Measurements from ENCODE around the gene IL1RAPL2.

The IL1RAPL2 gene

GRCh38 chrX:105150036-105150435, 584.0 kb downstream of the IL1RAPL2 start:
- no peak for DNase-seq (ENCODE audit: low spot score)
- TF ChIP-seq, protein P1, sequence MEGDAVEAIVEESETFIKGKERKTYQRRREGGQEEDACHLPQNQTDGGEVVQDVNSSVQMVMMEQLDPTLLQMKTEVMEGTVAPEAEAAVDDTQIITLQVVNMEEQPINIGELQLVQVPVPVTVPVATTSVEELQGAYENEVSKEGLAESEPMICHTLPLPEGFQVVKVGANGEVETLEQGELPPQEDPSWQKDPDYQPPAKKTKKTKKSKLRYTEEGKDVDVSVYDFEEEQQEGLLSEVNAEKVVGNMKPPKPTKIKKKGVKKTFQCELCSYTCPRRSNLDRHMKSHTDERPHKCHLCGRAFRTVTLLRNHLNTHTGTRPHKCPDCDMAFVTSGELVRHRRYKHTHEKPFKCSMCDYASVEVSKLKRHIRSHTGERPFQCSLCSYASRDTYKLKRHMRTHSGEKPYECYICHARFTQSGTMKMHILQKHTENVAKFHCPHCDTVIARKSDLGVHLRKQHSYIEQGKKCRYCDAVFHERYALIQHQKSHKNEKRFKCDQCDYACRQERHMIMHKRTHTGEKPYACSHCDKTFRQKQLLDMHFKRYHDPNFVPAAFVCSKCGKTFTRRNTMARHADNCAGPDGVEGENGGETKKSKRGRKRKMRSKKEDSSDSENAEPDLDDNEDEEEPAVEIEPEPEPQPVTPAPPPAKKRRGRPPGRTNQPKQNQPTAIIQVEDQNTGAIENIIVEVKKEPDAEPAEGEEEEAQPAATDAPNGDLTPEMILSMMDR (IDR thresholded peaks at IDR 0.05; ENCODE audit: extremely low read depth, missing control alignments): no peak

- no peak for DNase-seq (ENCODE audit: low spot score)
- TF ChIP-seq, protein P1 (IDR thresholded peaks at IDR 0.05; ENCODE audit: extremely low read depth, missing control alignments): no peak
Observed at GRCh38 chrX:105150557-105150956, 584.6 kb downstream of the IL1RAPL2 start.

DNA sequence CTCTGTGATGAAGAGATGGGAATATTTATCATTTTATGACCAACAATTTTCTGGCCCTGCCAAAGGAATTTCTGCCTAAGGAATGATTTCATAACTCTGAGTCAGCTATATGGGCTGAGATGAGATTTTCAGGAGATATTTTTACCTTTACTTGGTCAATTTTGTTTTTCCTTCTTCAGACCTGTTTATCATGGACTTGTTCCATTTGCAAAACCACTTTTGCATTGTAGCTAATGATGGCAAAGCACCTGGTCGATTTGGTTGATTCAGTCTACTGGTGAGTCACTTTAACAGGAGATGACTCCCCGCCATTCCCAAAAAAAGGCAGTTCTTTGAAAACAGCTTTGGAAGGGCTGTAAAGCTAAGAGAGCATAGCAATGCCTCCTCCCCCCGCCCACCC, 601.2 kb downstream of the IL1RAPL2 start:
- TF ChIP-seq, protein P1 (IDR thresholded peaks at IDR 0.05; ENCODE audit: extremely low read depth, missing control alignments): no peak
- DNase-seq (ENCODE audit: low spot score): no peak

- DNase-seq (ENCODE audit: low spot score): no peak
- TF ChIP-seq, protein P1 (IDR thresholded peaks at IDR 0.05; ENCODE audit: extremely low read depth, missing control alignments): no peak
Observed at GRCh38 chrX:105168577-105168976, 602.6 kb downstream of the IL1RAPL2 start.

- no peak for DNase-seq (ENCODE audit: low spot score)
- TF ChIP-seq, protein P1 (IDR thresholded peaks at IDR 0.05; ENCODE audit: extremely low read depth, missing control alignments): no peak
Observed at GRCh38 chrX:105173071-105173470, 607.1 kb downstream of the IL1RAPL2 start.

DNA sequence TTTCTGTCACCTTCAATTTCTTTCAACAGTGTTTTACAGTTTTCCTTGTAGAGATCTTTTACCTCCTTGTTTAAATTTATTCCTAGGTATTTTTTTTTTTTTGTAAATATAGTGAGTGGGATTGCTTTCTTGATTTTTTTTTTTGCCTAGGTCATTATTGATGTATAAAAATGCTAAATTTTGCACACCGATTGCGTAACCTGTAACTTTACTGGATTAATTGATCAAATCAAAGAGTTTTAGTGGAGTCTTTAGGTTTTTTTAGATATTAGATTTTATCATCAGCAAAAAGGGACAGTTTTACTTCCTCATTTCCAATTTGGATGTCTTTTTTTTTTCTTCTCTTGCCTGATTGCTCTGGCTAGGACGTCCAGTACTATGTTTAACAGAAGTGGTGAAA, 613.6 kb downstream of the IL1RAPL2 start:
- no peak for DNase-seq (ENCODE audit: low spot score)
- TF ChIP-seq, protein P1 (IDR thresholded peaks at IDR 0.05; ENCODE audit: extremely low read depth, missing control alignments): no peak

DNA sequence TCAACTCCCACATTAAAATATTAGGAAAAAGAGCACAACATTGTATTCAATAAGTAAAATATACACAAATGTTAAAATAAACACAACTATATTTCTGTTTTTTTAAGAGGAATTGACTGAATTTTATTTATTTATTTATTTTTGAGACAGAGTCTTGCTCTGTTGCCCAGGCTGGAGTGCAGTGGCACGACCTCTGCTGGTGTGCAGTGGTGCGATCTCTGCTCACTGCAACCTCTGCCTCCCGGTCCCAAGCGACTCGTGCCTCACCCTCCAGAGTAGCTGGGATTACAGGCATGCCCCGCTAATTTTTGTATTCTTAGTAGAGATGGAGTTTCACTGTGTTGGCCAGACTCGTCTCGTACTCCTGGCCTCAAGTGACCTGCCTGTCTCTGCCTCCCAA, 623.1 kb downstream of the IL1RAPL2 start:
- TF ChIP-seq, protein P1 (IDR thresholded peaks at IDR 0.05; ENCODE audit: extremely low read depth, missing control alignments): no peak
- no peak for DNase-seq (ENCODE audit: low spot score)
